GM19193 (cell line): ENCODE data around the gene ANKRD17.

ENCODE experiments used
- POLR2A ChIP-seq: IDR thresholded peaks from 4 replicates; pipeline ENCODE4 v1.6.1; 2011; ENCODE audit not compliant: insufficient read depth, insufficient read length; ENCODE audit errors: extremely low read depth

ANKRD17 gene

DNA sequence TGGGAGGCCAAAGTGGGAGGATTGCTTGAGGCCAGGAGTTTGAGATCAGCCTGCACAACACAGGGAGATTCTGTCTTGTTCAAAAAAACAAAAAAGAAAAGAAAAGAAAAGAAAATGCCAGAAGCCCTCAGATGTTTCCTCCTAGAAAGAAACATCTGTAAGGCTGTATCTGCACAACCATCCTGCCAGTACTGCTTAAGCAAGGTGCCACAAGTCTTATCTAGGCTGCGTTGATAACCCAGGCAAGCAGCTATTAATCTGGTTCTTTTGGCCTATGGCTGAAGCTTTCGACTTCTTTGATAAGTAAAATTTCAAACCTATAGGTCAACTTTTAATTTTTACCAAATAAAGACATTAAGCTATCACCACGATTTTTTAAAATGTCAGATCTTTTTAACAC is 192.2 kb downstream of the ANKRD17 start:
- no peak for TF ChIP-seq POLR2A

- TF ChIP-seq POLR2A = no peak
Observed at GRCh38 chr4:73064536-73064935, 194.1 kb downstream of the ANKRD17 start.

- no peak for TF ChIP-seq POLR2A
Observed at GRCh38 chr4:73055241-73055897, 203.2 kb downstream of the ANKRD17 start.

- TF ChIP-seq POLR2A = no peak
Observed at GRCh38 chr4:73053974-73054480, 204.6 kb downstream of the ANKRD17 start.

- TF ChIP-seq POLR2A = no peak
Observed at GRCh38 chr4:73053076-73053475, 205.5 kb downstream of the ANKRD17 start.

GRCh38 chr4:73051625-73052024 is 207.0 kb downstream of the ANKRD17 start:
- no peak for TF ChIP-seq POLR2A

DNA sequence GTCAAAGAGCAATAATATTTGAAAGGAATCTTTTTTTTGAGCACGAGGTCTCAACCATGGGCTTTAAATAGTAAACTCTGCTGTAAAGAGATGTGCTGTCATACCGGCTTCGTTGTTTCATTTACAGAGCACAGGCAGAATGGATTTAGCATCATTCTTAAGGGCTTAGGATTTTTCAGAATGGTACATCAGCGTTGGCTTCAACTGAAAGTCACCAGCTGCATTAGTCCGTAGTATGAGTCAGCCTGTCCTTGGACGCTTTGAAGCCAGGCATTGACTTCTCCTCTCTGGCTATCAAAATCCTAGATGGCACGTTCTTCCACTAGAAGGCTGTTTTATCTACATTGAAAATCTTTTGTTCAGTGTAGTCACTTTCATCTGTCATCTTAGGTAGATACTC is 212.7 kb downstream of the ANKRD17 start:
- TF ChIP-seq POLR2A = no peak

GRCh38 chr4:73037057-73037456 is 221.5 kb downstream of the ANKRD17 start:
- no peak for TF ChIP-seq POLR2A

DNA sequence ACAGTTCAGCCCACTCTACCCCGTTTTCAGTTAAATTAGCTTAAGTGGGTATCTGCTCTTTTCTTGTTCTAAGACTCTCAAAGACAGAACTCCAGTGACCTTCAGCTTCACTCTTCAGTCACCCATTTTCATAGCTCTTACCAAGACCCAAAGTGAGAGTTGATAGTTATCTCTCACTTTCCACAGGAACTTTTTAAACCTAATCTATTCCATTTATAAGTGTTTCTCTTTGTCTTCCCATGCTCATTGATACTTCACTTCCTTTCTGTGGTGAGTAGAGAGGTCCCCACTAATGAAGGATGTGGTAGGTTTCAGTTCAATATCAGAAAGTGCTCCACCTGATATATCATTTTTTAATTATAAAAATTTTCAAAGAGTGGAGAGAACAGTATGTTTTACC is 222.5 kb downstream of the ANKRD17 start:
- no peak for TF ChIP-seq POLR2A

GRCh38 chr4:73034896-73035295 is 223.7 kb downstream of the ANKRD17 start:
- TF ChIP-seq POLR2A = no peak

DNA sequence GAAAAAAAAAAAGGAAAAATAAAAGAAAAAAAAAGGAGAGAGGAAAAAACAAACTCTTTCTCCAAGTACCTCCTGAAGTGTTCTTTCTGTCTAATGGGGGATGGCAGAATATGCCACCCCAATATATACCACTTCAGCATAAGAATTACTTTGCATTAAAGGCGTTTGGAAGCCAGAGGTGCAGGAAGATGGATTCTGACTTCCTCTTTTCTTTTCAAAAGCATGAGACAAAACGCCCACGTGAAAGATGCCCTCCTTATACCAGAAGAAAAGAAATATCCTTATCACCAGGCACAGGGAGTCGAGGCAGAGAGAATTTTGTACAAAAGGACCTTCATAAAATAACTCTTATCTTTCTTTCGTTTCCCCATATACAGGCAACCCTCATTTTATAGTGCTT is 230.0 kb downstream of the ANKRD17 start:
- TF ChIP-seq POLR2A = no peak
